GM19455 (cell line): Measurements from ENCODE around the gene PEAK1.
"Not testable (repeated sequence)": the region's sequence is repeated elsewhere in the genome, so short reads cannot be mapped to it uniquely, and the experiment has no call there.

Experiments
- ATAC-seq: cut with Tn5 transposase; IDR thresholded peaks from one replicate; pipeline ENCODE4 v1.9.1; 2021; ENCODE audit not compliant: unreplicated experiment

The PEAK1 gene

DNA sequence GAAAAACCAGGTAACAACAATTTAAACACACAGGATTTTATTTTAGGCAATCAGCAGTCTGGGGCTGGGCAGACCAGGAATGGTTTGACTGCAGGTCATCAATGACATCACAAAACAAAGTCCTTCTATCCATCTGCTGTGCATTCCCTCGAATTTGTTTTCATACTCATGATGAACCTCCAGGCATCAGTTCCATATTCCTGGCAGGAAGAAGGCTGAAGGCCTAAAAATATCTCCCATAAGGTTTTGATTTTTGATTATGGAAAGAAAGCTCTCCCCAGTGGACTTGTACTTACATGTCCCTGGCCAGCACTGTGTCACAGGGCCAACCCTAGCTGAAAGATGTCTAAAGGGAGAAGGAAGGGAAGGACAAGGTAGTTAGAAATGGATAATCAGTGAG lies 107.4 kb downstream of the PEAK1 start:
- ATAC-seq: no peak

DNA sequence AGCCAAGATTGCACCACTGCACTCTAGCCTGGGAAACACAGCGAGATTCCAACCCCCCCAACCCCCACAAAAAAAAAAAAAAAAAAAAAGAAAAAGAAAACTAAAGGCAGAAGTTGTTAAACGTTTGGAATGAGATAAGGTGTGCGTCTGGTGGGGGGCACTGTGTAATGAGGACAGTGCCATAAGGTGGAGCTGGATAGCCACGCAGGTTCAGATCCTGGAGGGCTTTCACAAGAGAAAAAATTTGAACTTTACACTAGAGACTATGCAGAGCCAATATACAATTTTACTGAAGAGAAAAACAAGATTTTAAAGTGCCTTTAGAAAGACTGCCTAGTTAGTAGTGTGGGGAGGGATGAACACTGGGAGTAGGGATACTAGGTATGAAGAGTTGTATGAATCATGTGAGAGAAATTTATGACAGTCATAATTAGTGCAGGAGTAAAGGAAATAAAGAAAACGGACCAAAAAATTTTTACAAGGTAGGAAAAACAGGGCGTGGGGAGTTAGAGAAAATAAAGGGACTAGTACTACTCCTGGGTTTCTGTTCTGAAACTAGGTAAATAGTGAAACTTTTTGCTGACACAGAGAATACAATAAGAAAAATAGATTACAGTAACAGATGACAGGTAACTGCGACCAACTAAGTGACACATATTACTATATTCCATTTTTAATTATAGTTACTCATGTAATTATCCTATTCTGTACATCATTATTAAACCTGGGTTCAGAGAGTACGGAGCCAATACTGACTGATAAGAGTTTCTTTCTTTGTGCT lies 108.1 kb downstream of the PEAK1 start:
- no peak for ATAC-seq

DNA sequence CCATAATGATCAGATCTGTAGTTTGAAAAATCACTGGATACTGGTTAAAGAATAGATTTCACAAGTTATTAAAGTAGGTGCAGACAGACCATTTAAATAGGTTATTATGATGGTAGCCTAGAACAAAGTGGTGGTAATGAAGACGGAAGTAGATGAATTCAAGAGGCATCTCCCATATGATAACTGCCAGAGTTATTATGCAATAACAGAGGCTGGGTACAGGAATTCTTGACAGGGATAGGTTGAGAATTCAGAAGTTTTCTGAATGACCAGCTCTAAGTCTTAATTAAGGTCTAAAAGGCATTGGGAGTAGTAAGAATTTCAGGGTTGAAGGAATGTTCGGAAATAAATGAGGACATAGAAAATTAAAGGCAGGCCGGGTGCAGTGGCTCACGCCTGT lies 108.9 kb downstream of the PEAK1 start:
- no peak for ATAC-seq

DNA sequence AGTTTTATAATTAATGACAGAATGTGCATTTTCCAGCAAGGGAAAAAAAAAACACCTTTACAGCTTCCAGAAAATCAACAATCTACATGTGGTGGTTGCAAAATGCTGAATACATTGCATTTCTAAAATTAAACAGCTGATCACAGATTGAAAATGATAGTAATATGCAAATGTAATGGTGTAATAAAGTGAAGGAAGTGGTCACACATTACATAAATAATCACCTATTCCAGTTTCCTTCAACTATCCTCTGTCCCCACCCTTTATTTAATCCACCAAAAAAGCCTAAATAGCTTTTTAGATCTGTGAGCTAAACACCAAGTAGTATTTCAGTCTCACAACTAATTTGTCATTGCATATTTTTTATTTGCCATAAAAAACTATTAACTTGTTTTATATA lies 110.5 kb downstream of the PEAK1 start:
- no peak for ATAC-seq

DNA sequence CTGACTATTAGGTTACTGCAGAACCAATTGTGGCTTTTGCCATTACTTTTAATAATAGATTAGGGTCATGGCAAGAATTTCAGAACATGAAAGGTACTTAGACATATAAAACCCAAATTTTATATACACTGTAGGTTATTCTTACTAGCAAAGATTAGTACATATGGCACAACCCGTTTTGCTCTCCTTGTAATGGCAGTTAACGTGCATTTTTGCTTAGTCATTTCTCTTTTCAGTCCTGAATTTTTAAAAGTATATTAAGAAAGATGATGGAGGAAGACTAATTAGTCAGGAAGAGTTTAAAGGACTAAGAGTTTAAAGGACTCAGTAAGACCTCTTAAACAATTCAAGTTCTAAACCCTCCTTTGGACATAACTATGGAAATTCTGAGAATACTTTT lies 114.0 kb downstream of the PEAK1 start:
- no peak for ATAC-seq

DNA sequence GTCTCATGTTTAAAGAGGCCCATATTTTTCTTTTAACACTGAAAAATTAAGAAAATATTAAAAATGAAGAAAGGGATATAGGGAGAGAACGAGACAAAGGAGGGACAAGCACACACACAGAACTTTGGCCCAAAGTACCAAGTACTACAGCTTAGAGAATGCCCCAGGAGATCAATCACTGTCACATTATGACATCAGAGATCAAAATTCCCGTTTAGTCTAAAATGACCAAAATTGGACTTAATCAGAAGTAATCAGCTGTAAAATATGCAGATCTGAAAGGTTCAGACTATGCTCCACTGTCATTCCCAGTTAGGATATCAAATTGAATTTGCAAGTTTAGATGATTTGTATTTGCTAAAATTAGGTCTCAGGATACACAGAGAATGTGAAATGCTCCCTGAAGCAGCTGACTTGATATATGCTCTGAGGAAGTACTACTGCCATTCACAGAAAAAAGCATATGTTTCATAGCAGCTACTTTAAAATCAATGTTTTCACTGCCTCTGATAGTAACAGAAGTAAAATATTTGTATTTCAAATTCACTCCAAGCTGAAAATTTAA lies 123.0 kb downstream of the PEAK1 start:
- no peak for ATAC-seq

DNA sequence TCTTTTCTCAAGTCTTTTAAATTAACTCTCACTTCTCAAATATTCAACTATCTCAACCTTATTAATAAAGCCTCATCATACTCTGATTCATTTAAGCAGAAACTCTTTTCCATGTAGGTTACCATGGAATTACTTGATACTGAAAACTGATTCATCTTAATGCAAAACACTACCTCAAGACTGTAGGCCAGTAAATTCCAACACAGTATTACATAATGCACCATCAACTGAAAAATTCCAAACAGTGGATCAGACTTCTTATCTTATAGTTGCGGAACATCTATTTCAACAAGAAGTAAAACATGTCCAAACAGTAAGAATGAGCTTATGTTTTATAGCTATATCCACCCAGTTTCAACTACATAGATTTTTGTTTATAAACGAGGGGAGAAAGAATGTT lies 124.5 kb downstream of the PEAK1 start:
- no peak for ATAC-seq

DNA sequence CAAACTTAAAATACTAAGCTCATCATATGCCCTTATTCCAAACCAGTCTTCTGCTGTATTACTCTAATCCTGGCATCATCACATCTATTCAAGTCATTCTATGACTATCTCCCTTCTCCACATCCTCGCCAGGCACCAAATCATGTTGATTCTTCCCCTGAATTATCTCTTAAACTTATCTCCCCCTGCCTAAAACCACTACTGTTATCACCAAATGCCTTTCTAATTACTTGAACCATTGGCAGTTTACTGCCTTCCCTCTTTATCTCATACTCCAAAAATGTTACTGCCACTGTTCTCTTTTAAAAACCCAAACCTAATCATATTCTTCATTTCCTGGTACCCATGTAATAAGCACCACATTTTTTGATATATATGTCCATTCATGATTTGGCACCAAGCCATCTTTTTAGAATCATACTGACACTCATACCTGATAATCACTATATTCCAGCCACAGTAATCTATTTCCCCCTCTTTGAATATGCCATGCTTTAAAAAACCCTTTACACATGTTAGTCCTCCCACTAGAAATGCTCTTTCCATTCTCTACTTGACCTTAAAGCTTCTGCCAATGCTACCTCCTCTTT lies 126.8 kb downstream of the PEAK1 start:
- ATAC-seq: no peak

DNA sequence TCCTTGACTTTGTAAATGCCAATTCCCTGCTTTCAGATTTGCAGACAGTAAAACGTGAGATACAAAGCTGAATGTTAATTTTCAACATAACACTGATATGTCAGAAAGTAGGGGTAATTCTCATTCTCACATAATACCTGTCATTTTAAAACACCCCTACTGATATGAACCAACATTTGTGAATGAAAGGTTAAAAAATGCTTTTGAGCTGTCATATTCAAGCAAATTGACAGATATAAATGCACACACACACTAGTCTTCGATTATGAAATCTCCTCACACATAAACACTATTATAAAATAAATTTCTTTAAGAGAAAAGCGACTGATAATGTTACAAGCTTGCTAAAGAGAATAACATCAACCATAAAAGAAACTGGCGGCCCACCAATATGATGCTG lies 128.8 kb downstream of the PEAK1 start:
- ATAC-seq: no peak

DNA sequence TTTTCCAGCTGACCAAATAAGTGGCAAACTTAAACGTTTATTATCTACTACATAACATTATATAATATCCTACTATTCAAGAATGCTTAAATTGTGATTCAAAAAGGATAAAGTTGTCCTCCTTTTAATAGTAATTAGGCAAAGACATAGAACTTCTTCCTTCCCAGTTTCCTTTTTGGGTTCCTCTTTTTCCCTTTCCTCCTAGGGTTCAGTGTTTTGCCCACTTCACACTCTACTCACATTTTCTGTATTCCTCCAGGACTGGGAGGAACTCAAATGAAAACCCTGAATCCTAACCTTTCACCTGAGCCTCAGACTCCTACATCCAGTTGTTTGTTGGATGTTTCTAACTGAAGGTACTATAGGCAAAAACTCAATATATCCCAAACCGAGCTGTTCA lies 132.5 kb downstream of the PEAK1 start:
- ATAC-seq: no peak

DNA sequence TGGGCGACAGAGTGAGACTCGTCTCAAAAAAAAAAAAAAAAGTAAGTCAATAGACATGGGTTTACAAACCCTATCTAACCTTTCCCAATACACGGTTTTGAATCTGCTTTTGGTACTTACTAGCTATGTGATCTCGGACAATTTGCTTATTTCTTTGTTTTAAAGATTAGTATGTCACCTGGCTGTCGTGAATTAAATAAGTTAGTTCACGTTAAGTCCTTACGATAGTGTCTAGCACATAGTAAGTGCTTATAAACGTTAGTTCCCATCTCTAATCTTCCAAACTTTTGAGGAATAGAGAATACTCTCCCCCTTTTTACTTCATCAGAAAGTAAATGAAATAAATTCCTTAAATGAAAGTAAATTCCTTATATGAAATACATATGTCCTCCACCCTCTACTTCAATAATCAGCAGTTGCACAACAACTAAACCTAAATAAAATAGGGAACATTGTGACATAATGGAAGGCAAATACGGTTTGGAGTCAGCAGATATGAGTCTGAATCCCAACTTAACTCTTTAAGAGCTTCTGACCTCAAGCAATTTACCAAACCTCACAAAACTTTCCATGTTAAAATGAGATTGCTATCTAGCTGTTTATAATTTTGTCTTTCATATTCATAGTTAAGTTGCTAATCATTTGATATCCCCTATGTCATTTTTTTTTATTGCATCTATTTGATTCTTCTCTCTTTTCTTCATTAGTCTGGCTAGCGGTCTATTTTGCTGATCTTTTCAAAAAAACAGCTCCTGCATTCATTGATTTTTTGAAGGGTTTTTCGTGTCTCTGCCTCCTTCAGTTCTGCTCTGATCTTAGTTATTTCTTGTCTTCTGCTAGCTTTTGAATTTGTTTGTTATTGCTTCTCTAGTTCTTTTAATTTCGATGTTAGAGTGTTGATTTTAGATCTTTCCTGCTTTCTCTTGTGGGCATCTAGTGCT lies 134.6 kb downstream of the PEAK1 start:
- no peak for ATAC-seq

DNA sequence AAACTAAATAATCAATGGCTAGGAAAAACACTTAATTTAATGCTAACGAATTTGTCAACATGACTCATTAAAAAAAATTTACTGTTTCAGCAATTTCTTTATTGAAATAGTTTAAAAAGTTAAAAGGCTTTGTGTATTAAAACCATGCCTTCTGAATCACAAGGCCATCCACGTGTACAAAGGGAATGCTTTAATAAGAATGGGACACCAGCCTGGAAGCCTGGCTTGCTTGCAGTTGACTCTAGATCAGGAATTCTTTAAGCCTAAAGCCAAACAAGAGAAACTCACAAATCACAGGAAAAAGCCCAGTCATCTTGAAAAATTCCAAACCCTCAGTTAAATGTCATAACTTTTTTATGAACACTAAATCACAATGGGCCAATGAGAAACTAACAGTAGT lies 137.6 kb downstream of the PEAK1 start:
- ATAC-seq: no peak

DNA sequence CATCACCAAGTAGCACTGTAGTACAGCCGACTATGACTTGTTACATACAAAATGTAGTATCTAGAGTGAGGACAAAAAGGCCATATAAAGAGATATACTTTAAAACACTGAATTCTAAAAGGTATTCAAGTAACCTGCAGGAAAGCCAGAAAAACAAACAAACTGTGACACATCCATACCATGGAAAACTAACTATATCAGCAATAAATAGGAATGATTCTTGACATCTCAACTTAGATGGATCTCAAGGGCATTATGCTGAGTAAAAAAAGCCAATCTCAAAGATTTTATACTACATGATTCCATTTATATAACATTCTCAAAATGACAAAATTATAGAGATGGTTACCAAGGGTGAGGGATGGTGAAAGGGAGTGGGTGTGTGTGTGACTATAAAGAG lies 143.0 kb downstream of the PEAK1 start:
- no peak for ATAC-seq

DNA sequence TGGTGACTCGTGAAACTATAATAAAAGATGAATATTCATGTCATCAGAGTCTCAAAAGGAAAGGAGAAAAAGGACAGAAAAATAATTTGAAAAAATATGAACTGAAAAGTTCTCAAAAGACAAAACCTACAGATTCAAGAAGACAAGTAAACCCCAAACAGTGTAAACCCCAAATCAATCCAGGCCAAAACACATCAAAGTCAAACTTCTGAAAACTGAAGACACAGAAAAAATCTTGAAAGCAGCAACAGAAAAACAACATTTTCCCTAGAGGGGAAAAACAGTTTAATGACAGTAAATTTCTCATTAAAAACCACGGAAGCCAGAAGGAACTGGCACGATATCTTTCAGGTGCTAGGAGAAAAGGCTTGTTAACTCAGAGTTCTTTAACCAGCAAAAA lies 143.8 kb downstream of the PEAK1 start:
- ATAC-seq: no peak

DNA sequence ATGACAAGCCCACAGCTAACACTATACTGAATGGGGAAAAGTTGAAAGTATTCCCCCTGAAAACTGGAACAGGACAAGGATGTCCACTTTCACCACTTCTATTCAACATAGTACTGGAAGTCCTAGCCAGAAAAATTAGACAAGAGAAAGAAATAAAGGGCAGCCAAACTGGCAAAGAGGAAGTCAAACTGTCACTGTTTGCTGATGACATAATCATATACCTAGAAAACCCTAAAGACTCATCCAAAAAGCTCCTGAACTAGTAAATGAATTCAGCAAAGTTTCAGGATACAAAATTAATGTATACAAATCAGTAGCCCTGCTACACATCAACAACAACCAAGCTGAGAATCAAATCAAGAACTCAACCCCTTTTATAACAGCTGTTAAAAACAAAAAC lies 146.8 kb downstream of the PEAK1 start:
- ATAC-seq: not testable (repeated sequence)

DNA sequence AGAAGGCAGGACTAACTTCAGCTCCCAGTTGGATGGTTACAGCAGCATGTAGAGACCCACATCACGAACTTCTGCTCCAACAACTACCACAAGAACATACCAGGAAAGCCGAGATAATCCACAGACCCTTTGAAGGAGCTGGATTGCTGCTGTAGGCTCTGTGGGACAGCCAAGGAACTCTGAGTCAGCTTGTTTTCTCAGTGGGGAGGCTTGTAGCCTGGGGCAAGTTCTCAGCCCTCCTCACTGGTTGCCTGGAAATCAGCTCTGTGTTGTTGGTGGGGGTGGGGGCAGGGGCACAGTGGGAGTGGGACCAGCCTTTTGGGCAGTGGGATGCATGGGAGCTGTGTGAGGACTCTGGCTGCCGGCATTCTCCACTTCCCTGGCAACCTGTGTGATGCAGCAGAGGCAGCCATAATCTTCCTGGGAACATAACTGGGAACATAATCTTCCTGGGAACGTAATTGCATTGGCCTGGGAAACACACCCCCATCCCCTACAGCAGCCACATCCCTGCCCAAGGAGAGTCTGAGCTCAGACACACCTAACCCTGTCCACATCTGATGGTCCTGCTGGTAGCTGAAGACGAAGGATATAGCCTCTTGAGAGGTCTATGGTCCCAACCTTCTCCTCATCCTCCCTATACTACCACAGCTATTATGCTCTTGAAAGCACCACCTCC lies 153.1 kb downstream of the PEAK1 start:
- ATAC-seq: no peak

DNA sequence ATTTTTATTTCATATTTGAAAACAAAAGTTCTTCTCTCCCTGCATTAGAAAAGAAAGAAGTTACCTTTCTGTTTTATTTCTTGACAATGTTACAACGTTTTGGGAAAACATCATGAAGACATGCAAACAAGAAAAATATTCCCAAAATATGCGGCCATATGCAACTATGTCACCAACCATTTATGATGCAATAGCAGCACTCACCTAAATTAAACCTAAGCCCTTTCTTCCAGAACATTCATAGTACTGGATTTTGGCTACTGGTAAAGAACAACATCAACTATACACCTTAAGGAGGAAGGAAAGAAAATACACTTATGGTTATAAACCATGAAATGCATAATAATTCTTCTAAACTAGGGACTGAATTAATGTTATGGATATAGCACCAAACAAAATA lies 164.5 kb downstream of the PEAK1 start:
- no peak for ATAC-seq

DNA sequence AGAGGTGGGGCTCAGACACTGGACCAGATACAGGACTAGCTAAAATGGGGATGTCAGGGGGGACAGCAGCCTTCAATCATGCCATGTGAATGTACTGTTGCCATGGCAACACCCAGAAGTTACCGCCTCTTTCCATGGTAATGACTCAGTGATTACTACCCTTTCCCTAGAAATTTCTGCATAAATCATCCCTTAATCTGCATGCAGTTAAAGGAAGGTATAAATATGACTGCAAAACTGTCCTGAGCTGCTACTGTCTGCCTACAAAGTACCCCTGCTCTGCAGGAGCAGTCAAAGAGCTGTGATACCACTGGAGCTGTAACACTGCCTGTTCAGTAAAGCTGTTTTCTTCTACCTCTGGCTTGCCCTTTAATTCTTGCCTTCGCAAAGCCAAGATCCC lies 168.2 kb downstream of the PEAK1 start:
- ATAC-seq: no peak

DNA sequence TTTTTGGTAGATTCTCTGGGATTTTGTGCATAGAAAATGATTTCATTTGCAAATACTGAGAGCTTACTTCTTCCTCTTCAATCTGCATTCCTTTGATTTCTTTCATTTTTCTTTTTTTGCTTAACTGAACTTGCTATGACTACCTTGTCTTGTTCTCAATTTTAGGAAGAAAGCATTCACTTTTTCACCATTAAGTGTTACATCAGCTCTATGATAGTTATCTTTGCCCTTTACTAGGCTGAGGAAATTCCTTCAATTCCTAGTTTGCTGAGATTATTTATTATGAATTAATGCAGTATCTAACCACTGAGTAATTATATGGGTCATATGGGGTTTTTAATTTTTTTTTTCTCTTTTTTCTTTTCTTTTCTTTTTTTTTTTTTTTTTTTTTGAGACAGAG lies 172.8 kb downstream of the PEAK1 start:
- ATAC-seq: no peak

DNA sequence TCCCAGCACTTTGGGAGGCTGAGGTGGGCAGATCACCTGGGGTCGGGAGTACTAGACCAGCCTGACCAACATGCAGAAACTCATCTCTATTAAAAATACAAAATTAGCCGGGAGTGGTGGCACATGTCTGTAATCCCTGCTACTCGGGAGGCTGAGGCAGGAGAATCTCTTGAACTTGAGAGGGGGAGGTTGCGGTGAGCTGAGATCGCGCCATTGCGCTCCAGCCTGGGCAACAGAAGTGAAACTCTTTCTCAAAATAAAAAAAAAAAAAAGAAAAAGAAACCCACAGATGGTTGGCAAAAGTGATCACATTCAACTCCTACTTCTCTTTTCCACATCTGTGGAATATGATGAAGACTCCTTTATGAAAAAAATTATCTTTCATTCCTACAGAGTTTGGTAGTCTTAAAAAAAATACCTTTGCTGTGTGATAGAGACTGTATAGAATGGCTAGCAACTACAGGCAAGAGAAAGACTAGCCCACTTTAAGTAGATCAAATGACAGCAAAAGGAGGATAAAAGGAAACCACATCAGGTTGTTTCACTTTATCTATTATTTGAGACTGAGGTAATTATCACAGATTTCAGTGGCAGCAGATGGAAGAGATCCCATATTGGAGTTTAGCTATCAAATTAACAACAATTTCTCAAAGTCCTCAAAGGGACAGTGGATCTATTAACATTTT lies 176.0 kb downstream of the PEAK1 start:
- ATAC-seq: no peak
